Measurements from ENCODE around the gene USP22.

GRCh38 chr17:21019976-21020586 lies 22.7 kb downstream of the USP22 start:
- TF ChIP-seq CTCF (IDR thresholded peaks at IDR 0.05) (no peak), POLR2A (IDR thresholded peaks at IDR 0.05) (no peak)
